ENCODE data around the gene ANKRD37.

Gene ANKRD37

DNA sequence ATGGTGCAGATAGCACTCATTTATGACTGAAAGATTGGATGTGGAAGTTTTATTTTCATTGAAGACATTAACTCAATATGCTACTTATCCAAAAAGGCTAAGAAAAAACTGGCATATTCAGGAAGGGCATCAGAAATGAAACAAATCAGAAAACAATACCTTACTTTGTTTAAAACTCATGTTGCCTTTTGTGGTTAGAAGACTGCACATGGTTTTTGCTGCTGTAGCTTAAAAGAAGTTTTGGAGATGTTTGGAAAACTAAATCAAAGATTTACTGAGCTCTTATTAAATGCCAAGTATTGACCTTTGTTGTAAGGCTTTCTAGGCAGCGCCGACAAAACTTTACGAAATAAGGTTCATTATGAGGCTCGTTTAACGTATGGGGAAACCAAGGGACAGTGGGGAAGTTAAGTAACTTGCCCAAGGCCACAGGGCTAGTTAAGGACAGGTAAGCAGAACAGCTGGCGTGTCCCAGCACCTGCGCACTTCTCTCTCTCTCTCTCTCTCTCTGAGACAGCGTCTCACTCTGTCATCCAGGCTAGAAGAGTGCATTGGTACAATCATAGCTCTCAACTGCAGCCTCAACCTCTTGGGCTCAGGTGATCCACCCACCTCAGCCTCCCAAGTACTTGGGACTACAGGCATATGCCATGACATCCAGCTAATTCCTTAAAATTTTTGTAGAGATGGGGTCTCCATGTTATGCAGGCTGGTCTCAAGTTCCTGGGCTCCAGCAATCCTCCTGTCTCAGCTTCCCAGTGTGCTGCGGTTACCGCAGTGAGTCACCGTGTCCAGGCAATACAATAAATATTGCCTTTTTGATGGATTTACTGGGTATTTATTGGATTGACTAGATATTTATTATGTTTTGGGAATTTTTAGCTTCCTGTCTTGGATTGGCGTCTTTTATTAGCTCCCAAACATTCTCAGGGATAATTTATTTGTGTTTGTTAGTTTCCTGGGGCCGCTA lies 17.0 kb upstream of the ANKRD37 start:
- no peak for DNase-seq (ENCODE audit: low read depth in 3 of 3)

DNA sequence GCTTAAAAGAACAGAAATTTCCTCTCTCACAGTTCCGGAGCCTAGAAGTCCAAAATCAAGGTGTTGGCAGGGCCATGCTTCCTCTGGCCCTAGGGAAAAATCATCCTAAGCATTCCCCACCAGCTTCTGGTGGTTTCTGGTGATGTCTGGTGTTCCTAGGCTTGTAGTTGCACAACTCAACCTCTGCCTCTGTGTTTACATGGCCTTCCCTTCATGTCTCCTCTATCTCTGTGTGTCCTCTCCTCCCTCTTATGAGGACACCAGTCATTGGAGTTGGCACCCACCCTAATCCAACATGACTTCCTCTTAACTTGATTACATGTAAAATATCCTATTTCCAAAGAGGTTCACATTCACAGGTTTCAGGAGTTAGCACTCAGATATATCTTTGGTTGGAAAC lies 16.3 kb upstream of the ANKRD37 start:
- DNase-seq (ENCODE audit: low read depth in 3 of 3), result no peak

DNA sequence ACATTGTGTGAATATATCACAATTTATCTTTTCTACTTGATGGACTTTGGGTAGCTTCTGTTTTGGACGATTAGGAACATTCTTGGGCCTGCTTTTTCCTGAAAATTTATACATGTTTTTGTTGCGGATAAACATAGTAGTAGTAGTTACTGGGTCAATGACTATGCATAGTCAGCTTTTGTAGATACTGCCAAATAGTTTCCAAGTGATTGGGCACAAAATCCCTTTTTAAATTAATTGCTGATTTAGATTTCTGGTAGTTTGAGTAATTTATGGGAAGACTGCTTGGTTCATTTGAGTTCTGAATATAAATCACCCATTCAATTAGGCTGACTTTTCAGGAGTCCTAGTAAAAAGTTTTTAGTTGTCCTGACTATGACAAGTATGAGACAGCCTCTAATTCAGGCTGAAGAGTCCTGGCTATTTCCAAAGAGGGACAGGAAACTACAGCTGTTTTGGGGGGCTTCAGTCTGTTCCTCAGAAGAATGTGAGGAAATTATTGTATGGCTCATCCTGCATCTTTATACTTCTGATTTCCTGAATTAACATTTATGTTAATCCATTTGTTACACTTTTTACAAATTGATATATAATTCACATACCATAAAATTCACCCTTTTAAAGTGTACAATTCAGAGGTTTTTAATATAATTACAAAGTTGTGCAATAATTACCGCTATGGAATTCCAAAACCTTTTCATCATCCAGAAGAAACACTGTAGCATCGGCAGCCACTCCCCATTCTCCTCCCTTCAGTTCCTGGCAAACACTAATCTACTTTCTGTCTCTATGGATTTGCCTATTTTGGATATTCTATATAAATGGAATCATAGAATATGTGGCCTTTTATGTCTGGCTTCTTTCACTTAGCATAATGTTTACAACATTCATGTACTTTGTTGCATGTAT lies 15.1 kb upstream of the ANKRD37 start:
- no peak for DNase-seq (ENCODE audit: low read depth in 3 of 3)

DNA sequence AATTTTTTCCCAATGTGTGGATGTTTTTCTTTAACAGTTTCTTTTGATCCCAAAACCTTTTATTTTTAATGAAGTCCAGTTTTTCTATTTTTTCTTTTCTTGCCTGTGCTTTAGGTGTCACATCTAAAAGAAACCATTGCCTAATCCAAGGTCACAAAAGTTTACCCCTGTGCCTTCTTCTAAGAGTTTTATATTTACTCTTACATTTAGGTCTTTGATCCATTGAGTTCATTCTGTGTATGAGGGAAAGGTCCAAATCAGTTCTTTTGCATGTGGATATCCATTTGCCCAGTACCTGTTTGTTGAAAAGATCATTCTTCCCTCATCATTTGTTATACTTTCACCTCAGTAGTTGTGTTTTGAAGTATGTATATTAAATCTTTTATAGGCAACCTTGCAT lies 13.9 kb upstream of the ANKRD37 start:
- no peak for DNase-seq (ENCODE audit: low read depth in 3 of 3)

DNA sequence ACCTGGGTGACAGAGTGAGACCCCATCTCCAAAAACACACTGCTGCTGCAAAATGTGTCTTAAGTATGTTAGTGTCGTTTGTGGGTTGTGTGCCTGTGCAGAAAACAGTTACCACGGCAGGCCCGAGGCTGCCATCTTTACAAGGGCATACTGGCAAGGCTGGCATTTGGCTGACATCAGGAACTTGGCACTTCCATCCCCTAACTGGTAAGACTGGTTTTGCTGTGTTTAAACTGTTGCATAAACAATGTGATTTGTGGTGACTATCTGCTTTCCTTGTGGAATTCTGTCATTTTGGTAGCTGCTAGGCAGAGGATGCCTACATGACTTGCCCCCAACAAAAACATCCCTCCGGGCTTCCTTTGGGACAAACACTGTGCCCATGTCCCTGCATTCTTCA lies 13.2 kb upstream of the ANKRD37 start:
- no peak for DNase-seq (ENCODE audit: low read depth in 3 of 3)

DNA sequence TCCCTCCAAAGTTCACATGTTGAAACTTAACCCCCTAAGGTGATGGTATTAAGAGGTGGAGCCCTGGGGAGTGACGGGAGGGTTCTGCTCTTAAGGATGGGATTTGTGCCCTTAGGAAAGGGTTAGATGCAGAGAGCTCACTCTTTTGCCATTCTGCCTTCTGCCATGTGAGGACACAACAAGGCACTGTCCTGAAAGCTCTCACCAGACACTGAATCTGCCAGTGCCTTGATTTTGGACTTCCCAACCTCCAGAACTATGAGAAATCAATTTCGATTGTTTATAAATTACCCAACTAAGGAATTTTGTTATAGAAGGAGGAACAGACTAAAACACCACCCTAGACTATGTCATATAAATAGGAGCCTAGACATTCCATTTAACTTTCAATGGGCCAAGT lies 12.6 kb upstream of the ANKRD37 start:
- no peak for DNase-seq (ENCODE audit: low read depth in 3 of 3)

DNA sequence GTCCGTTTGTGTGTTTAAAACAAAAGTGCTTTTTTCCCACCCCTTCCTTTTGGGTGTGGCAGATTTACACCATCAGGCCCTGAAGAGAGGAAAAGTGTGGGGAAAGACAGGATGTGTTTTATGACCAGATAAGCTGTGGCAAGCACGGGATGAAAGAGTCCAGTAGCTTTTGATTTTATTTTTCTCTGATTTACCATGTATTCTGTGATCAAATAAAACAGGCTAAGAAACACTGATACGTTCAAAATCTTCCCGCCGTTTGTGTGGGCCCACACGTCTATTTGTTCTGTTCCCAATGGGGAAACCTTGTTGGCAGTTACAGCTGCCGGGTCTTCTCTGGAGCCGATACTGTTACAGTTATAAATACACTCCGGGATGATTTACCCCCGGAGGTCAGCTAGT lies 11.7 kb upstream of the ANKRD37 start:
- no peak for DNase-seq (ENCODE audit: low read depth in 3 of 3)

DNA sequence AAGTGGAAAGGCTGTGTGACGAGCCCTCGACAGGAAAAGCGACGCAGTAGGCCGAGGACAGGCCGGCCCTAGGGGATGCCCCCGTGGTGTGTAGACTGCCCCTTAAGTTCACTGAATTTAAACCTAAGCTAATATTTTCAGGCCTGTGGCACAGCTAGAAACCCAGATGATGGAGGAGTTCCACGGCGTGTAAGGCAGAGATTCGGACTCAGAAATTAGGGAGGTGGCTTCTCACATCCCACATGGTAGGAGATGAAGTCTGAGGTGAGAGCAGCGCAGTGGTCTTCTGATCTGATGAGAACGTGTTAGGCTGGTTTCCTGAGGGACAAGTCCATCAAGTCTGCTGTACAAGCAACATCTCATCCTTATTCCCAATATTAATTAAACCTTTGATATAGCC lies 8.7 kb upstream of the ANKRD37 start:
- no peak for DNase-seq (ENCODE audit: low read depth in 3 of 3)

DNA sequence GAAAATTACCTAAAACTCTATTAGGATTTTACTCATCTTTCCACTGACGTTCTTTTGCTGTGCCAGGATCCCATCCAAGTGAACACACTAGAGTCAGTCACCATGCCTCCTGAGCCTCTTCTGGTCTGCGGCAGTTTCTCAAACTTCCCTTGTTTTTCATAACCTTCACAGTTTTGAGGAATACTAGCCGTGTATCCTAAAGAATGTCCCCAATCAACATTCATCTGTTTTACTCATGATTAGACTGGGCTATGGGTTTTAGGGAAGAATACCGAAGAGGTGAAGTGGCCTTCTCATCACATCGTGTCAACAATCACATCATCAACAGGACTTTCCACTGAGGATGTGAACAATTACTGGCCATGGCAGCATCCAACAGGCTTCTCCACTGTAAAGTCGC lies 5.7 kb upstream of the ANKRD37 start:
- DNase-seq (ENCODE audit: low read depth in 3 of 3), result no peak

DNA sequence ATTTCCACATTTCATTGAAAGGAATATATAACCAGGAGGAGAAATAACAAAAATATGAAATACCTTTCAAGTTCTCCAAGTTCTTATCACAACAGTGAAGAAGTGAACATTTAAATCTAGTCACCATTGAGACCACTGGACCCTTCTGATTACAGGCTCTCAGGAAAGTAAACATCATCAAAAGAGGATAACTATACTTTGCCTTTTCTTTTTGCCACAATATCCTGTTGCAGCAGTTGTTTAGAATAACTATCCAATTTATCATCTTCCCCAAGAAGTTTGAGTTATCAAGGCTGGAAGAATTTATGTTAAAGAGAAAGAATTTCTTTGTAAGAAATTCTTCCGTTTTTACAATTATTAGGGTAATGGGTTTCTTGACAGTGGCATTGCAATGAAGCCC lies 4.5 kb upstream of the ANKRD37 start:
- no peak for DNase-seq (ENCODE audit: low read depth in 3 of 3)

DNA sequence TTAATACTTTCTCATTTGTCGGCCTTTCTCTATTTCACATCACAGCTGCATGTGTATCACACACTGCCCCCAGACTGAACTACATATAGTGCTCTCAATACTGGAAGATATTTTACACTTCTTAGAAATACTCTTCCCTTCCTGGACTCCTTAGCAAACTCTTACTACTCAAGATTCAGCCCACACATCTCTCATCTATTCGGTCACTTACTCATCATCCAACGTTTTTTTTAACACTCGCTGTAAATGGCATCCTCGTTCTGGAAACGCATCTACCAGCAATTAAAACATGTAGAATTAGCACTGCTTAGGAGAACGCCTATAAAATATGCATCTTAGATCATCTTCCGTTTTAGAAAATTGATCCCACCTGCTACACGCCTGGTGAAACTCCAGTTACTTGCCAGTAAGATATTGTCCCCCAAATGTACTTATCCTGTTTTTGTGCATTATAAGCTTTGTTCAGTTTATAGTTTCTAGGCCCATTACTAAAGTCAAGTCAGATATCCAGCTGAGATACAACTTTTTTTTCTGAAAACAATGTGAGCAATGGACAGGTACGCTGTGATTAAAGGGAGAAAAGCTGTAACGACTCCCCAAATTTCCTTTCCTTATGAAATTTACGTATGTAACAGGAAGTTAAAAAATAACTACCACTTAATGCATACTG lies 1.9 kb upstream of the ANKRD37 start:
- DNase-seq (ENCODE audit: low read depth in 3 of 3), result no peak

DNA sequence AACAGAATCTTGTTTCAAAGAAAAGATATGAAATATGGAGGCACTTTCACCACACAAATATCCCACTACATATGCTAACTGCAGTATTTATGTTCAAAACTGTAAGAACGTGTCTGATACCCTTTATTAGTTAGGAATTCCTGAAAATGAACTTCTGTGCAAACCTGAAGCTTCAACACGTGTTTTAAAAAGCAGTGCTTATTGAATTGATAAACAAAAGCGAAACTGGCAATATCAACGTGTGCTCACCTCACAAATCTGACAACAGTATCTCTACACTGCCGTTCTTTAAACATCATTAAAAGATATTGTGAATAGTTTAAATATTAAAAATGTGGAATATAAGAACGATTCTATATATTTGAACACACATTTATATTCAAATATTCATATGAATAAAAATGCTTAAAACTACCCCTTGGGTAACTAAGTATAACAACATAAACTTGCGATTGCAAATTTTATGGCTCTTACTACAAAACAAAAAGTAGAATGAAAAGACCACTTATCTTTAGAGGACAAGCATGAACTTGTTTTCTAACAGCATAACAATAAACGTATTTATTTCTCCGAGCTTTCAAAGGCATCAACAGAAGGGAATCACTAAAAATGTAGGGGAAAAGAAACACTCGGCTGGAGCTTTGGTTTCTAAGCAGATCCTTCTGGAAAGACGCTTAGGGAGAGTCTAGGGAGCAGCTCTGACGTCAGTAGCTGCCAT lies 1.2 kb upstream of the ANKRD37 start, which contains the start of gene LRP2BP:
TSS of gene LRP2BP (minus strand) at position 687 of the 718 bp plus-strand sequence. CDS start 17,738 bp downstream, outside the sequence.
- DNase-seq (ENCODE audit: low read depth in 3 of 3), result no peak

DNA sequence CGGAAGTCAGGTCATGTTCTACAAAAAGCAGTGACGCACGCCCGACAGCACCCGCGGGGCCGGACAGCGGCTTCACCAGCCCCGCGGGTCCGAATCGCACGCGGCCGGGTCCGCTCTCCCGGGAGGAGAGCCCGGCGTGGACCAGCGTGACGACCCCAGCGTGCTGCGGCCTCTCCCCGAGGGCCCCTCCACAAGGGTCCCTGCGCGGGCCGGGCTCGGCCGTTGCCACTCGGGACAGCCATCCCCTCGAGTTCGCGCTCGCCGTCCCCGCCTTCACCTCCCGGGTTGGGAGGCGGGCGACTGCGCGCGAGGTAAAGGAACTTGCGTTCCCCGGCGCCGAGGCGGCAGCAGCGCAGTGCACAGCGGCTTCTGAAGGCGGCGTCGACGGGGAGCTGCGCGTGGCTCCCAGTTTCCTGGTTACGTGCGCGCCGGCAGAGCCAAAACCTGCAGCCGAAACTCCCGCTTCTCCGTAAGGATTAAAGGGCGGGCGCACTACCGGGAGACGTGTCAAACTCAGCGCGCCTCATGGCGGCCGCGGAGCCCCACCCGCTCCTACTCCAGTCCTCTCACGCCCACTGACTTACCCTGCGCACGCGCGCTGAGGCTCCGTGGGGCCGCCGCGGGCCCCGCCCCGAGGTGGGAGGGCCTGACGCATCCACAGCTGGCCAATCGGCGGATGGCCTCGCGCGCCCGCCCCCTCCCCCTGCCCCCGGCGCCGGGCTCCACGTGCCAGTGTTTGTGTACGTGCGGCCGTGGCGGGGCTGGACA lies 501 bp upstream of the ANKRD37 start:
- DNase-seq (ENCODE audit: low read depth in 3 of 3), result peak; percentile 90 to 98 (median 96)

DNA sequence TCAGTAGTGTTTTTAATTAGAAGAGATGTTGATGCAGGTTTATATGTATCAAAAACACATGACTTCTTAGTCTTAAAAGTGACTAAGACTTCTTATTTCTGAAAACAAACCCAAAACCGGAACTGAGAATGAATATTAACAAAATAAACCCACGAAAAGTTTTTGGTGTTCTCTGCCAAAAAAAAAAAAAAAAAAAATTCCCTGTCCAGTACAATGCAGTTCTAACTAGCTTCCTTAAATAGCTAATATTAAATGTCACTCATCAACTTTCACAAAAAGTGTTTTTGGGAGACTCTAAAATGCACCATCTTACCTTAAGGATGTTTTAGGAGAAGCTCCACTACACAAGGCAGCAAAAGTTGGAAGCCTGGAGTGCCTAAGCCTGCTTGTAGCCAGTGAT lies 2.0 kb downstream of the ANKRD37 start:
- no peak for DNase-seq (ENCODE audit: low read depth in 3 of 3)

DNA sequence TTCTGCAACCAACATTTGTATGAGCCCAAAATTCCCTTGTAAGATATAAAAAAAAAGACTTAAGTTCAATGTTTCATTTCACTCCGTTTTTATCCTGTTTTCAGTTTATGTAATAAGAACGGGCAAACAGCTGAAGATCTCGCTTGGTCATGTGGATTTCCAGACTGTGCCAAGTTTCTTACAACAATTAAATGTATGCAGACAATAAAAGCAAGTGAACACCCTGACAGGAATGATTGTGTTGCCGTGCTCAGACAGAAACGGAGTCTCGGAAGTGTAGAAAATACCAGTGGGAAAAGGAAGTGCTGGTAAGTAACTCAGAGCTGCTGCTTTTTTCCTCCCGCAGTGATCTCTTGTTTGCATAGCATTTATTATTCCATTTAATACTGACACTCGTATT lies 2.8 kb downstream of the ANKRD37 start:
- DNase-seq (ENCODE audit: low read depth in 3 of 3), result no peak

DNA sequence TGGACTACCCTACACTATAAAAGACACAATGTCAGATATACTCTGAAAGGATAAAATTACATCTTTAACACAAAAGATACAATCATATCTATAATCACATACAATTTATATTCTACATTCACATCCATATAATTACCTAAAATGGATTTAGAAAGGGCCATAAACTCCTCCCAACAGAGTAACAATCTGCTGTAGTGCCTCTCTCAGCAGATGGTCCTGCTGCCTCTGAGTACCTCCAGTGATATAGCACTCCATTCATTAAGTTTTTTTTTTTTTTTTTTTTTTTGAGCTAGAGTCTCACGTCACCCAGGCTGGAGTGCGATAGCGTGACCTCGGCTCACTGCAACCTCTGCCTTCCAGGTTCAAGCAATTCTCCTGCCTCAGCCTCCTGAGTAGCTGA lies 7.4 kb downstream of the ANKRD37 start:
- DNase-seq (ENCODE audit: low read depth in 3 of 3), result no peak

DNA sequence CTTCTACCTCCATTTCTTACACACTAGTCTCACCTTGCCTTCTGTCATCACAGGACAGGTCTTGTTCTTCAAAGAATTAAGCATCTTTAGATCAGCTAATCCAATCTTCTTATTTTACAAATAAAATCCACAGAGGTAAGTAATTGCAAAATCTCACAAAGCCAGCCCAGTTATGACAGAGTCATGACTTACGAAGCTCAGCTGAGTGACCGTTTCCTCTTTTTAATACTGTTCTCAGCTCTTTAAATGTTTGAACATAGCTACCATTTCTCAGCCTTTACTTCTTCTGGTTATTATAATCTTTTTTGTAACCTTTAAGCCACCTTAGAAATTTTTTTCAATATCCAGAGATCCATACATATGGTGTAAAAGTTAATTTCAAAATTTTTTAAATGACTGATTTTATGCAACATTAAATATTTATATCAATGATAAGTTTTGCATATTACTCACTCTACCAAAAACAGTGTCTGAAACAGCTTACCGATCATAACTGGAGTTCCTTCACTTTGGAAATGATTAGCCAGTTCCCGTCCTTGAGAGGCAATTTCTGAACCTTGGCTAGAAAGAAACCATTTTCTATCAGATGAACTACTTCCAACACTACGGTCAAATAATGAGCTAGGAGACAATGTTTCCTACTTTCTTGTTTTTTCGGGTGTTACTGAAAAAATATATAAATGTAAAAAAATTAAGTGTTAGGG lies 8.8 kb downstream of the ANKRD37 start:
- no peak for DNase-seq (ENCODE audit: low read depth in 3 of 3)

DNA sequence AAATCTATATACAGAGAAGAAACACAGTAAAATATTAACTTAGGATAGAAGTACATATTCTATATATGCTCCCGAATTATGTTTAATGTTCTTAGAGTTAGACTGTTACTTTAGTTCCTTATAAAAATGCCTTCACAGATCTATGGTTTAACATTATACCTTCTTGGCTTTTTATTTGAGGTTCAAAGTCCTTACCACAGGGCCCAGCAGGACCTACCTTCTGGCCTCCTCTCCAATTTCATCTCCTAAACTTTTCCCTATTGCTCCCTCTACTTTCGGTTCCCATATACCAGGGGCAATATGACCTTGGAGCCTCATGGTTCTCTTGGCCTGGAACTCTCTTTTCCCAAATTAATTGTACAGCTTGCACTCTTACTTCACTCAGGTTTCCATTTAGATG lies 11.8 kb downstream of the ANKRD37 start:
- DNase-seq (ENCODE audit: low read depth in 3 of 3), result no peak

DNA sequence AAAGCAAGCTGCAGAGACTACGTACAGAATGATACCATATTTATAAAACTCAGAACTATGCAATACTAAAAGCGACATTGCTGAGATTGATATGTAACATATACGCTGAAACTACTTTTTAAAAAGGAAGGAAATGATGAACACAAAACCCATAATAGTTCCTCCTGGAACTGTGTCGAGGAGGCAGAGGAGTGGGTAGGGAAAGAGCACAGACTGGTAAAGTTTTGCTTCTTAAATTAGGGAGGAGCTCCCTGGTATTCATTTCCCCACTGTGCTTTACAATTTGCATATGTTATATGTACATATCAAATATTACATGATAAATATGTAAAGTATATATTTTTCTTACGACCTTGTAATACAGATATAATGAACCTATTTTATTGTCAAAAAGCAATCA lies 15.2 kb downstream of the ANKRD37 start:
- DNase-seq (ENCODE audit: low read depth in 3 of 3), result no peak

DNA sequence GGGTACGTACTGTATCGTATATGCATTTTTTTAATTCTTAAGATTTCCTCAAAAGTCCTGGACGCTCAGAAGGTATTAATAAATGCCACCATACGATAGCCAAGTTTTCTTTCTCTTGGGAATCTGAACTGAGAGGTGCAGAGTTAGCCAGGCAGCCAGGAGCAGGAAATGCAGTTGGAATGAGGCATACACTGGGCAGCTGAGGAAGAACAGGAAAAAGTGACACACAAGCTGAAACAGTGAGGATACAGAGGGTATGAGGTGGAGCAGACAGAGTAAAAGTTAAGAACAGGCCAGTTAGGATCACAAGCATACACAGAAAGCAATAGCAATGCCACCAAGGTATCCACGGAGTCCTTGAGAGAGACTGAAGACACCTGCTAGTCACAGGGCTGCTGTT lies 15.8 kb downstream of the ANKRD37 start:
- DNase-seq (ENCODE audit: low read depth in 3 of 3), result no peak

Measured in stimulated activated CD4-positive, alpha-beta T cell treated with anti-CD3 and anti-CD28 coated beads, TNF-alpha, amount 100 ng/mL, for 4 hours (primary cell).